Erythroblast (primary cell): ENCODE data around the gene MRPS14.
"Not testable (repeated sequence)": the region's sequence is repeated elsewhere in the genome, so short reads cannot be mapped to it uniquely, and the experiment has no call there.

Source experiments
- GATA1 ChIP-seq: IDR thresholded peaks from 2 replicates; pipeline ENCODE4 v1.6.1; 2011; ENCODE audit warnings: low read depth, mild to moderate bottlenecking, control low read depth, low read length, moderate library complexity
- POLR2A ChIP-seq: IDR thresholded peaks from 2 replicates; pipeline ENCODE4 v1.6.1; 2011; ENCODE audit warnings: mild to moderate bottlenecking, low read length

- not testable (repeated sequence) for TF ChIP-seq POLR2A, GATA1
Observed at GRCh38 chr1:175023922-175024242, 657 bp upstream of the MRPS14 start.
